Omental fat pad (tissue), 4 donors: ENCODE results near the gene NCOA7. TPM values are rescaled to one million over a fixed set of nuclear protein-coding genes. Genes with fewer than 3 reads are reported as not detected.

ENCODE experiments used
- ATAC-seq: fragments of 150-250 bp; one replicate; pipeline ENCODE4 v1.9.1; 2016; ENCODE audit warnings: mild to moderate bottlenecking, moderate library complexity; ENCODE audit not compliant: low FRiP score
- DNase-seq: peaks from one replicate; pipeline ENCODE4 v3.0.0-alpha.2; 2019; ENCODE audit warnings: low spot score
- CTCF ChIP-seq, 3 donors: fragments of 450-650 bp; IDR thresholded peaks; one replicate each; pipeline ENCODE4 v1.5.1; 2016 to 2017; ENCODE audit warnings: antibody characterized with exemption in 3 of 3, mild to moderate bottlenecking in 3 of 3, moderate library complexity in 2 of 3
- total RNA-seq, 4 donors: library from RNA; depleted of rRNA; stranded (reverse); fragments of >200 nt; gene quantifications; one replicate each; pipeline ENCODE4 v1.1.0, GENCODE V29; 2016

Gene NCOA7
- total RNA-seq, 4 donors from 2014 or later: 35.3 to 137 (median 53.1) TPM

DNA sequence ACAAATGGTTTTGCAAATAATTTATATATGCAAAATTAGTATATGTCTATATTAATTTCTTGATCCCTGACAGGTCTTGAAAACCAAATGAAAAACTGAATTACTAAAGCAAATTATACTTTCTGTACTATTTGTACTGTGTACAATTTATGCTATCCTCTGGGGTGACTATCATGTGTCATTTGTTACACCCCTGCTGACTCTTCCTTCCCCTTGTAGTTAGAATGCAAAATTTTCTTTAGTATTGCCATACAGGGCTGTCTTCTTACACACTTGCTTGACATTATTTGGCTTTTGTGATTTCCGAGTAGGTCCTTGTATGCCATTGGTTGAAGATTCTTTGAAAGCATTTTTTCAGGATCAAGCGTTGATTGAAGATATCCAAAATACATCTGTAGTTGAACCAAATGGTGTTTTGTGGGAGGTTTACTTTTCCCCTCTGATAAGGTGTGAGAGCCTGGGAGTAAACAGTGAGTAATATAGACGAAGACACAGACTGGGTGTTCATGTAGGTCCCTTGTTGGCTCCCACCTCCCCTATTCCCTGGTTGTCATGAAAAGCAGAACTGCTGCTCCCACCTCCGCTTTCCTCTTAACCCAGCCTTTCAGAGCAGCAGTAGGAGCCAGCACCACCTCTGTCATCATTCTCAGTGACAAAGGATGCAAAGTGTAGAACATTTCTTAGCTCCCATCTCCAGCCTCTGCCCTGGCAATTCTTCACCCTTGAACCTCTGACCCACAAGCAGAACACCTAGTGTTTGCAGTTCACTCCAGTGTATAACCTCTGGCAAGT lies 29.0 kb downstream of the NCOA7 start:
- no peak for DNase-seq
- no peak for TF ChIP-seq CTCF (IDR thresholded peaks at IDR 0.05)
- no peak for ATAC-seq

- ATAC-seq (no peak), DNase-seq (no peak)
- TF ChIP-seq CTCF (IDR thresholded peaks at IDR 0.05): no peak
Measured at GRCh38 chr6:125821825-125822281, 31.1 kb downstream of the NCOA7 start.

GRCh38 chr6:125823180-125823579 lies 32.4 kb downstream of the NCOA7 start:
- TF ChIP-seq CTCF (IDR thresholded peaks at IDR 0.05): no peak
- DNase-seq (no peak), ATAC-seq (no peak)

GRCh38 chr6:125824946-125825771 lies 34.4 kb downstream of the NCOA7 start:
- DNase-seq (no peak), ATAC-seq (no peak)
- no peak for TF ChIP-seq CTCF (IDR thresholded peaks at IDR 0.05)

DNA sequence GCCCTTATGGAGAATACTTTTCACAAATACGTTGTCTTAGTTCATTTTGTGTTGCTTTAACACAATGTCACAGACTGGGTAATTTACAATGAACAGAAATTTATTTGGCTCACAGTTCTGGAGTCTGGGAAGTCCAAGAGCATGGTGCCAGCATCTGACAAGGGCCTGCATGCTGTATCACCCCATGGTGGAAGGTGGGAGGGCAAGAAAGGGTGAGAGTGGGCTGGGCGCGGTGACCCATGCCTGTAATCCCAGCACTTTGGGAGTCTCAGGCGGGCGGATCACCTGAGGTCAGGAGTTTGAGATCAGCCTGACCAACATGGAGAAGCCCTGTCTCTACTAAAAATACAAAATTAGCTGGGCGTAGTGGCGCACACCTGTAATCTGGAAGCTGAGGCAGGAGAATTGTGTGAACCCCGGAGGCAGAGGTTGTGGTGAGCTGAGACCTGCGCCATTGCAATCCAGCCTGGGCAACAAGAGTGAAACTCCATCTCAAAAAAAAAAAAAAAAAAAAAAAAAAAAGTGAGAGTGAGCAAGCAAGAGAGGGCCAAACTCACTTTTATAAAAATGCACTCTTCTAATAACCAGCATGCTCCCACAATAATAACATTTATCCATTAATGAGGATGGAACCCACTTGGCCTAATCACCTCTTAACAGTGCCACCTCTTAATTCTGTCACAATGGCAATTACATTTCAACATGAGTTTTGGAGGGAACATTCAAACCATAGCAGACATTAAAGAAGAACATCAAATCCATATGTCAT lies 36.1 kb downstream of the NCOA7 start:
- no peak for TF ChIP-seq CTCF (IDR thresholded peaks at IDR 0.05)
- ATAC-seq: no peak
- no peak for DNase-seq

DNA sequence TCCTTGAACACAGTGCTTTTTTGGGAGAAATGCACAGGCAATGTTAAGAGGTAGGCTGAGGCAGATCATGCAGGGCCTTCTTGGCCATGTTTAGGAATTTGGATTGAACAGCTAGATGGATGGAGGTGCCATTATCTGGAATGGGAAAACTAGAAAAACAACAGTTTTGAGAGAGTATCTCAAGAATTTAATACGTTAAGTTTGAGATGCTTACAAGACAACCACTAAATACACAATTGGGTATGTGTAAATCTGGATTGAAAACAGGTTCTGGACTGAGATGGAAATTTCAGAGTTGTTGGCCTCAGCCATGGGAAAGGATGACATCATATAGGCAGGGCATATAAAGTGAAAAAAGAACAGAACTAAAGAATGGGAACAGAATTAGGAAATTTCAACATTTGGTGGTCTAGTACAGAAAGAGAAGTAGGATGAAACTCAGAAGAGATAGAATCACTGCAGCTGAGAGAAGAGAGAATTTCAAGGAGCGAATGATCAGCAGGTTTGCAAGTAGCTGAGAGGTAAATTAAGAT lies 37.1 kb downstream of the NCOA7 start:
- no peak for ATAC-seq
- no peak for TF ChIP-seq CTCF (IDR thresholded peaks at IDR 0.05)

More for the DNA sequence above, 37.1 kb downstream of the NCOA7 start:
- no peak for DNase-seq
